ENCODE results near the gene SAMD15.

DNA sequence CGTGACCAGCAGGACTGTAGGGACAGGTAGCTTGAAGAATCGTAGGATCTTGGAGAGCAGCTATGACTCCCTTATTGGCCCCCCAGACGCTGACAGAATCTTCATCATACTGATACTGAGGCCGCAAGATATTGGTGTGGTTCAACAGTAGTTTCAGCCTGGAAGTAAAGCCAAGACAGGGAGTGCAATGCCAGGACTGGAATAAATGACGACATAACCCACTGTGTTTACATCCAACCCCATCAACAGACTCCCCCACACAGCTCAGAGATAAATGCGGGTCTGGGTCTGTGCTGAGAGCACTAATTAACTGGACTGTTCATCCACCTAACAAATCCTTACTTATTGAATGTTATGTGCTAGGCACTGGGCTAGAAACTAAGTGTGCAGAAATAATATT lies 29.5 kb downstream of the SAMD15 start:
- TF ChIP-seq GATA2 (IDR thresholded peaks at IDR 0.05; ENCODE audit: low read depth, low read length) (no peak), GATA3 (IDR thresholded peaks at IDR 0.05; ENCODE audit: low read depth, low read length) (no peak)

All from SH-SY5Y (cell line).